ENCODE results near the gene TWF2. TPM values are rescaled to one million over a fixed set of nuclear protein-coding genes. Genes with fewer than 3 reads are reported as not detected.

Gene TWF2
- total and polyA plus RNA-seq, 2 of the 4 experiments (the other 2 are of a cell fraction): 111 to 145 TPM

- Histone ChIP-seq H3K9me1 (ENCODE audit: insufficient read depth, low read length) (peaks cover 39% of the 10 kb centered on the region), H2BK15ac (ENCODE audit: low read depth, low read length) (0 out of 3 replicates have a peak overlapping the region, but pooled peaks have one; percentile 4), H3K4me3 (ENCODE audit: insufficient read depth, low read depth, low read length) (no peak overlapping the region), H3K18ac (ENCODE audit: low read depth, low read length) (peak overlapping the region; percentile 29; the same call in 1 of the 2 replicates), H4K5ac (ENCODE audit: low read depth, low read length) (peak overlapping the region; percentile 15; the same call in 1 of the 2 replicates), H3K9ac (ENCODE audit: low read depth, low read length) (no peak overlapping the region), H4K91ac (ENCODE audit: insufficient read depth, low read depth, low read length) (0 out of 2 replicates have a peak overlapping the region, but pooled peaks have one; percentile 2), H2BK120ac (ENCODE audit: low read depth, low read length) (peak overlapping the region; percentile 49; the same call in 1 of the 2 replicates), H2AK5ac (ENCODE audit: low read depth, low read length) (peak overlapping the region; percentile 20), H2BK5ac (ENCODE audit: low read depth, low read length, poor library complexity, severe bottlenecking) (no peak overlapping the region), H3K14ac (replicated peaks; ENCODE audit: low read depth, low read length) (peak overlapping the region; percentile 74), H3K23ac (ENCODE audit: low read depth, low read length) (peak overlapping the region; percentile 10; the same call in 1 of the 2 replicates), H3K27ac (ENCODE audit: insufficient read depth, low read length) (peak overlapping the region; percentile 1; the same call in 1 of the 2 replicates), H3K56ac (ENCODE audit: extremely low read depth, insufficient read depth, low read length) (no peak overlapping the region), H3K79me1 (ENCODE audit: low read depth in 1 of 2, low read length in 2 of 2) (peaks cover 12 to 34% of the 10 kb centered on the region in 2 experiments), H2AK9ac (replicated peaks; ENCODE audit: low read depth, low read length, poor library complexity) (no peak overlapping the region), H3K9me3 (ENCODE audit: control insufficient read depth, insufficient read depth, low read length) (no peaks in the 10 kb centered on the region), H2BK20ac (ENCODE audit: low read depth, low read length) (peak overlapping the region; percentile 63; the same call in 1 of the 2 replicates), H3K4ac (ENCODE audit: low read depth, low read length) (peak overlapping the region; percentile 84), H3K4me2 (ENCODE audit: low read depth, low read length) (no peak overlapping the region; the same call in 1 of the 2 replicates), H4K8ac (ENCODE audit: low read depth in 2 of 2, low read length in 2 of 2) (peak overlapping the region in 1 of 2 experiments; percentile 71; a peak in 1 of 4 replicates), H3K36me3 (ENCODE audit: control insufficient read depth, insufficient read depth, low read length) (peaks cover 5% of the 10 kb centered on the region; the same call in 1 of the 2 replicates), H2AFZ (replicated peaks; ENCODE audit: low read length, poor library complexity) (no peak overlapping the region), H3K4me1 (ENCODE audit: control insufficient read depth, insufficient read depth, low read length) (peaks cover 46% of the 10 kb centered on the region), H4K20me1 (ENCODE audit: insufficient read depth, low read length) (peaks cover 6% of the 10 kb centered on the region), H3K27me3 (ENCODE audit: control insufficient read depth, insufficient read depth, low read length) (no peaks in the 10 kb centered on the region)
- in situ Hi-C loops (cut with MboI; ENCODE audit: low sequenced_read_pairs): no loop called here
- TF ChIP-seq RAD21 (IDR thresholded peaks at IDR 0.05; ENCODE audit: low read length): no peak
- no peak for TF ChIP-seq MXI1 (IDR thresholded peaks at IDR 0.05; ENCODE audit: borderline replicate concordance, low read depth, low read length)
- no peak for TF ChIP-seq USF2 (IDR thresholded peaks at IDR 0.05; ENCODE audit: low read depth, low read length)
- TF ChIP-seq MAFK (IDR thresholded peaks at IDR 0.05; ENCODE audit: low read depth, low read length): no peak
- TF ChIP-seq CEBPB (IDR thresholded peaks at IDR 0.05; ENCODE audit: low read depth, low read length): no peak
- CTCF ChIA-PET: no interaction called here
- WGBS, 2 experiments (ENCODE audit: extremely low coverage in 2 of 2, insufficient read length in 1 of 2): 60% methylated on average over 1 of the region's 3 CpGs; no CpG with 5 or more reads in 1 of the 2 experiments
- POLR2A ChIA-PET (ENCODE audit: unreplicated experiment): no interaction called here
- intact Hi-C loops (cut with micrococcal nuclease): loop anchor here (5.0 kb wide), 2 partner anchors 43 to 198 kb away; partner anchors contain the start of genes POC1A and RPL29
- no TSS peak for BruUV-seq (replicated peaks)
- dilution Hi-C loops (cut with HindIII; ENCODE audit: low sequenced_read_pairs, unreplicated experiment): no loop called here
- ATAC-seq (ENCODE audit: low read depth) (no peak), DNase-seq (no peak)
Observed at GRCh38 chr3:52195291-52195597, 43.7 kb downstream of the TWF2 start.
